ENCODE results near the gene HKDC1. TPM values are rescaled to one million over a fixed set of nuclear protein-coding genes. Genes with fewer than 3 reads are reported as not detected.
"Not testable (repeated sequence)": the region's sequence is repeated elsewhere in the genome, so short reads cannot be mapped to it uniquely, and the experiment has no call there.

The HKDC1 gene
- total RNA-seq, result 10 to 100 TPM; 14.7 to 19.0 TPM

- Histone ChIP-seq H3K9ac (ENCODE audit: low read depth in 2 of 2, low read length in 2 of 2) (no peak within 1 kb of the TSS), H3K9me3 (no peaks in the 10 kb centered on the region), H3K27me3 (no peaks in the 10 kb centered on the region), H3K4me3 (no peak within 1 kb of the TSS), H3K36me3 (no peaks in the 10 kb centered on the region), H3K4me1 (no peaks in the 10 kb centered on the region), H3K27ac (no peak within 1 kb of the TSS)
- intact Hi-C loops (cut with DNase I), result no loop called here
- DNase-seq, result no peak
- no peak for TF ChIP-seq CTCF (IDR thresholded peaks at IDR 0.05)
Measured at GRCh38 chr10:69220041-69220451, at the start of gene HKDC1. HKDC1 (plus strand) TSS chr10:69220332; CDS start chr10:69220436, 104 bp downstream.

GRCh38 chr10:69172241-69172982 lies 47.7 kb upstream of the HKDC1 start:
- intact Hi-C loops (cut with DNase I), result no loop called here
- Histone ChIP-seq H3K9ac (ENCODE audit: low read depth in 2 of 2, low read length in 2 of 2) (no peak overlapping the region), H3K9me3 (no peaks in the 10 kb centered on the region), H3K36me3 (no peaks in the 10 kb centered on the region), H3K4me1 (no peaks in the 10 kb centered on the region), H3K27ac (no peak overlapping the region), H3K27me3 (no peaks in the 10 kb centered on the region), H3K4me3 (no peak overlapping the region)
- TF ChIP-seq CTCF (IDR thresholded peaks at IDR 0.05), result no peak
- no peak for DNase-seq

- H3K27ac ChIP-seq; H3K9me3 ChIP-seq; H3K36me3 ChIP-seq; H3K4me1 ChIP-seq; H3K9ac ChIP-seq (ENCODE audit: low read depth in 2 of 2, low read length in 2 of 2); H3K27me3 ChIP-seq; H3K4me3 ChIP-seq; DNase-seq; intact Hi-C loops (cut with DNase I): not testable (repeated sequence)
Measured at GRCh38 chr10:69175326-69175725, 44.8 kb upstream of the HKDC1 start.

GRCh38 chr10:69176823-69177222 lies 43.3 kb upstream of the HKDC1 start:
- H3K27ac ChIP-seq, result no peak overlapping the region
- no peaks in the 10 kb centered on the region for H3K9me3 ChIP-seq
- no peaks in the 10 kb centered on the region for H3K36me3 ChIP-seq
- peaks cover 4% of the 10 kb centered on the region for H3K4me1 ChIP-seq
- DNase-seq, result no peak
- intact Hi-C loops (cut with DNase I), result no loop called here
- no peaks in the 10 kb centered on the region for H3K27me3 ChIP-seq
- H3K4me3 ChIP-seq, result no peak overlapping the region
- no peak for TF ChIP-seq CTCF (IDR thresholded peaks at IDR 0.05)
- H3K9ac ChIP-seq (ENCODE audit: low read depth in 2 of 2, low read length in 2 of 2), result no peak overlapping the region

GRCh38 chr10:69179089-69179742 lies 40.9 kb upstream of the HKDC1 start:
- Histone ChIP-seq H3K9ac (ENCODE audit: low read depth in 2 of 2, low read length in 2 of 2) (peak overlapping the region in 1 of 2 donors; percentile 98), H3K4me3 (peak overlapping the region; percentile 100), H3K4me1 (peaks cover 4% of the 10 kb centered on the region), H3K27ac (peak overlapping the region; percentile 62), H3K9me3 (no peaks in the 10 kb centered on the region), H3K36me3 (no peaks in the 10 kb centered on the region), H3K27me3 (no peaks in the 10 kb centered on the region)
- DNase-seq, result peak; percentile 20
- no peak for TF ChIP-seq CTCF (IDR thresholded peaks at IDR 0.05)
- intact Hi-C loops (cut with DNase I), result no loop called here
